Glutamatergic neuron (in vitro differentiated cells): ENCODE results near the gene SMAD9. TPM values are rescaled to one million over a fixed set of nuclear protein-coding genes. Genes with fewer than 3 reads are reported as not detected.

Experiments
- DNase-seq: peaks from one replicate; pipeline ENCODE4 v3.0.0; 2022
- H3K27ac Mint-ChIP-seq: one replicate; pipeline ENCODE4 v1.8.0; 2020; ENCODE audit warnings: mild to moderate bottlenecking, mixed read lengths, inconsistent platforms; ENCODE audit not compliant: unreplicated experiment
- H3K27me3 Mint-ChIP-seq: one replicate; pipeline ENCODE4 v1.8.0; 2020; ENCODE audit warnings: mild to moderate bottlenecking, moderate library complexity, mixed read lengths, inconsistent platforms; ENCODE audit not compliant: unreplicated experiment
- H3K36me3 Mint-ChIP-seq: one replicate; pipeline ENCODE4 v1.8.0; 2020; ENCODE audit warnings: mild to moderate bottlenecking, mixed read lengths, inconsistent platforms; ENCODE audit not compliant: unreplicated experiment
- H3K4me1 Mint-ChIP-seq: one replicate; pipeline ENCODE4 v1.8.0; 2020; ENCODE audit warnings: mild to moderate bottlenecking, low read depth, mixed read lengths, inconsistent platforms; ENCODE audit not compliant: unreplicated experiment
- H3K4me3 Mint-ChIP-seq: one replicate; pipeline ENCODE4 v1.8.0; 2020; ENCODE audit warnings: mild to moderate bottlenecking, mixed read lengths, inconsistent platforms; ENCODE audit not compliant: unreplicated experiment
- H3K9me3 Mint-ChIP-seq: one replicate; pipeline ENCODE4 v1.8.0; 2020; ENCODE audit warnings: mild to moderate bottlenecking, moderate library complexity, mixed read lengths, inconsistent platforms; ENCODE audit not compliant: unreplicated experiment
- total RNA-seq: library from RNA; stranded (reverse); fragmentation: NEBNext Ultra II Directional; extraction: Animal tissue kit (Norgen Biotek cat#: 25700); gene quantifications from one replicate; pipeline ENCODE4 v1.2.1, GENCODE V29; 2021; ENCODE audit not compliant: unreplicated experiment
- TF ChIP-seq, protein P1 (sequence below): fragments of 200-600 bp; sonication (generic); IDR thresholded peaks from one replicate; pipeline ENCODE4 v1.5.0; 2021; ENCODE audit not compliant: partially characterized antibody, unreplicated experiment

SMAD9 gene
- total RNA-seq, 1 donor from 2014 or later, result 43.6 TPM

DNA sequence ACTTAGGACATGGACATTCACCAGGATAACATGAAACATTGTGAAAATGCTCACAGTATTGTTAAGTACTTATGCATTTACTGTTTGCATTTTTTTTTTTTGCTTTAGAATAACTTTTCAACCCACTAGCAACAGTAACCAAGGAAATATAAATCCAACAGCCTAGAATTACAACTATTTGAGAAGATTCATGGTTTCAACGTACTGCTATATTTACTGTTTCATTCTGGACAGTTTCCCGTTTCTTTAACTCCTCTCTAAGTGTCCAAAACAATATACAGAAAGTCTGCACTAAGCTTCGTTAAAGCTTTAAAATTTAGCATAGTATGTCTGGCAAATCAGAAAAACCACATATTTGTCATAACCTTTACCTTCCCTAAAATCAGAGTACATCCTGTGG is 2.7 kb downstream of the SMAD9 start:
- DNase-seq, result no peak
- TF ChIP-seq, protein P1, sequence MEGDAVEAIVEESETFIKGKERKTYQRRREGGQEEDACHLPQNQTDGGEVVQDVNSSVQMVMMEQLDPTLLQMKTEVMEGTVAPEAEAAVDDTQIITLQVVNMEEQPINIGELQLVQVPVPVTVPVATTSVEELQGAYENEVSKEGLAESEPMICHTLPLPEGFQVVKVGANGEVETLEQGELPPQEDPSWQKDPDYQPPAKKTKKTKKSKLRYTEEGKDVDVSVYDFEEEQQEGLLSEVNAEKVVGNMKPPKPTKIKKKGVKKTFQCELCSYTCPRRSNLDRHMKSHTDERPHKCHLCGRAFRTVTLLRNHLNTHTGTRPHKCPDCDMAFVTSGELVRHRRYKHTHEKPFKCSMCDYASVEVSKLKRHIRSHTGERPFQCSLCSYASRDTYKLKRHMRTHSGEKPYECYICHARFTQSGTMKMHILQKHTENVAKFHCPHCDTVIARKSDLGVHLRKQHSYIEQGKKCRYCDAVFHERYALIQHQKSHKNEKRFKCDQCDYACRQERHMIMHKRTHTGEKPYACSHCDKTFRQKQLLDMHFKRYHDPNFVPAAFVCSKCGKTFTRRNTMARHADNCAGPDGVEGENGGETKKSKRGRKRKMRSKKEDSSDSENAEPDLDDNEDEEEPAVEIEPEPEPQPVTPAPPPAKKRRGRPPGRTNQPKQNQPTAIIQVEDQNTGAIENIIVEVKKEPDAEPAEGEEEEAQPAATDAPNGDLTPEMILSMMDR, result no peak
- Mint-ChIP-seq H3K36me3 (no peaks in the 10 kb centered on the region), H3K4me1 (peaks cover 31% of the 10 kb centered on the region), H3K27me3 (peaks cover 11% of the 10 kb centered on the region), H3K27ac (peak overlapping the region; percentile 93), H3K9me3 (peaks cover 10% of the 10 kb centered on the region), H3K4me3 (peak overlapping the region; percentile 89)

DNA sequence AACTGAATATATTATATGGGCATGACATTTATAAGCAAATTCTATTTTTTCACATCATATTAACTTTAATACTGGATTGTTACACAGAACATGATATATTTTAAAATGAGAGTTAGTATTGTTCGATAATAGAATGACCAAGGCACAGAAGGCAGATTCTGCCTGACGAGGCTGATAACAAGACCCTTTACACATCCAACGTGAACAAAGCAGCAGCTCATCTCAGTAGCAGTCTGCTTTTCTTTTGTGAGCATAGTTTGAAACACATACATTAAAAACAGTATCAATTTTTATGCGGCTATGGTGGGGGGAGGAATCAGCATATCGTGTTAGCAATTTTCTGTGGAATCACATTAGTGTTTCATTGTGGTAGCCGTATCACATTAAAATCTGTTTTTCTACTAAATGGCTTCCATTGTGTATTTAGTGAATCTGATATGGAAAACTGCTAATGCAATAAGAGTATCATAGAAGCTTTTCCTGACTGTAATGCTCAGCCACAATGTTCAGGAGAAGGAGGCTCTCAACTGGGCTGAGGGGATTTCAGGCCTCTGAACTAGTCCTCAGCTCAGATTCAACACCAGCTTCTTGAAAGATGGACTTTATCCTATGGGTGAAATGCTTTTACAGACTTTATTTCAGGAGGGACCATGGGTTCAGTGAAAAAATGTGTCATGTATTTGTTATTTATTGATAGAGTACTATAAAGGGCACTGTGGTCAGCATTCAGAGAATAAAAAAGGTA is 4.0 kb downstream of the SMAD9 start:
- no peak overlapping the region for H3K27ac Mint-ChIP-seq
- peaks cover 10% of the 10 kb centered on the region for H3K9me3 Mint-ChIP-seq
- peaks cover 11% of the 10 kb centered on the region for H3K27me3 Mint-ChIP-seq
- no peaks in the 10 kb centered on the region for H3K36me3 Mint-ChIP-seq
- peak overlapping the region; percentile 89 for H3K4me3 Mint-ChIP-seq
- TF ChIP-seq, protein P1, result no peak
- peaks cover 33% of the 10 kb centered on the region for H3K4me1 Mint-ChIP-seq
- DNase-seq, result no peak

- TF ChIP-seq, protein P1, result no peak
- no peak for DNase-seq
- Mint-ChIP-seq H3K27ac (no peak overlapping the region), H3K4me3 (no peak overlapping the region), H3K4me1 (peaks cover 38% of the 10 kb centered on the region), H3K27me3 (peaks cover 9% of the 10 kb centered on the region), H3K36me3 (no peaks in the 10 kb centered on the region), H3K9me3 (peaks cover 10% of the 10 kb centered on the region)
Measured at GRCh38 chr13:36915106-36915505, 4.9 kb downstream of the SMAD9 start.

DNA sequence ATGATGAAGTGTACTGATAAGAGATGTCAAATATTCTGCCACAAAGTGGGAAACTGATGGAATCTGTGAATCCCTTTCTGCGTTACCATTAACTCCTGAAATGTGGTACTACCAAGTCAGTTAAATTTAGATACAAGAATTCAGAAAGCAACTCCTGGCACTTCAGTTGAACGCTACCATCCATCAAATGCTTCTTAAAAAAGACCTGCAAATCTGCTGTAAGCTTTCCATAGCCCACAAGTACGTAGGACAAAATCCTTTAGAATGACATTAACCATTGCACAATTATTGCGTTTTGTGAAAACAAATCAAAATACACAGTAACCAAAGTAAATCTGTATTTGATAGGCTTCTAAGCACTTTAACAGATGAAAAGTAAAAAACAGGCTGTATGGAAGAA is 5.4 kb downstream of the SMAD9 start:
- TF ChIP-seq, protein P1, result no peak
- Mint-ChIP-seq H3K9me3 (peaks cover 10% of the 10 kb centered on the region), H3K27ac (no peak overlapping the region), H3K4me1 (peaks cover 38% of the 10 kb centered on the region), H3K4me3 (no peak overlapping the region), H3K36me3 (no peaks in the 10 kb centered on the region), H3K27me3 (peaks cover 9% of the 10 kb centered on the region)
- no peak for DNase-seq

- Mint-ChIP-seq H3K4me3 (no peak overlapping the region), H3K27ac (no peak overlapping the region), H3K36me3 (no peaks in the 10 kb centered on the region), H3K4me1 (peaks cover 44% of the 10 kb centered on the region), H3K9me3 (peaks cover under 1% of the 10 kb centered on the region), H3K27me3 (peaks cover 4% of the 10 kb centered on the region)
- DNase-seq, result no peak
- TF ChIP-seq, protein P1, result no peak
Measured at GRCh38 chr13:36913463-36913862, 6.6 kb downstream of the SMAD9 start.
